ENCODE results near the gene C1orf167.
A peak's percentile ranks its signal among the peaks of the same experiment; 100 is the strongest.

The C1orf167 gene

DNA sequence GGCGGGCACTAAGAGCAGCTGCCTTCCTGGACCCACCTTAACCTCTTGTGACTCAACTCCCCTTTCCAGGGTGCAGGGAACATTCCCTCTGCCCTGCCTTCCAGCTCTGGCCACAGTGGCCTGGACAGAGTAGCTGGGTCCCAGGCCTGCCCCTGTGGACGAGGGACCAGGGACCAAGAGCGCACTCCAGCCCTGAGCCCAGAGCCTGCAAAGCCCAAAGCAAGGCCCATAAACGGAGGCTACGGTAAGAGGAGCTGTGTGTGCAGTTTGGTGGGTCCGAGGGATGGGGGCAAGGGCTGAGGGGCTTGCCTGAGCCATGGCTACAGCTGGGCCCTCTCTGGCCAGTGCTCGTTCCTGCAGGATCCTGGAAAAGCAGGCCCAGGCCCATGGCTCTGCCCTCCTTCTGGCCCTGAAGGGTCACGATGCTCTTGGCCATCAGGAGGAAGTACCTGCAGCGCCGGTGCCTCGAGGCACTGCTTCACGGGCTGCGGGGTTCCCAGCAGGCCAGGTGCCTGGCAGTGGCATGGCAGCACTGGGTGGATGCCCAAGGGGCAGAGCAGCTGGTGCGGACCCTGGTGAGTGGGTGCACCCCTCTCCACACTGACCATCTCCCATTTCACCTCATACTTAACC is 25.9 kb downstream of the C1orf167 start:
- no peak for DNase-seq

GRCh38 chr1:11788549-11789053 is 26.6 kb downstream of the C1orf167 start:
- DNase-seq, result no peak

DNA sequence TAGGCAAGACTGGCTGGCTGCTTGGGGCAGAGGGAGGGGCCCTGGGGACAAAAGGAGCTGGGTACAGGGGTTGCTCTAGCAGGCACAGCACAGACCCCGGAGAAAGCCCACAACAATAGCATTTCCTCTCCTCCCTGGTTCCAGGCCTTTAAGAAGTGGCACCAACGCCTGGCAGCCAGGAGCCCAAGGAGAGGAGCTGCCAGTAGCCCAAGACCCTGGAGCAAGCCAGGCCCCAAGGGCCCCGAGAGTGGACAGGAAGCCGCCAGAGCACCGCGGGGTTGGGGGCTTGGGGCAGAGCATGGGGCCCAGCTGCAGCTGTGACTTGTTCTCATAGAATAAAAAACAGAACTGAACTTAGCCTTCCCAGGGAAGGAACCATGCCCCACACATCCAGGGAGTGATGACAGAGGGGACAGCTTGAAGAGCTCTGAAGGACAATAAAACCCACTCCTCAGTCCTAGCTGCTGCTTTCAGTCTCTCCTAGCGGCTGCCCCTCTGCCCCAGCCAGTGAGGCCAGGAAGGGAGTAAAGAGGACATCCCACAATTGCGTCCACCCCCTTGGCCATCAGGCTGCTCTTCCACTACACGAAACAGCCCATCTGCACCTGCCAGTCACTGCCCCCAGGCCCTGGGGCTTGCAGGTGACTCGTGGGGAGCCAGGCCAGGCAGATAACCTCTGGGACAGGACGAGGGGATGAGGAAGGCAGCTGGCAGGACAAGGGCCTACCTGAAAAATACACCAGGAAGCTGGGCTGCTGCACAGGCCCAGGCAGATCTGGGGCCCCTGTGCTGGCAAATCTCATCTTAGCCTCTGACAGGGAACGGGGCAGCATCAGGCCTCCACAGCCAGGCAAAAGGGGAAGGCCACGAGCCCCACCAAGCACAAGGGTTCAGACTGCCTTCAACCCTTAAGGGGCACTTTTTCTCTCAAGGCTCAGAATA is 27.4 kb downstream of the C1orf167 start:
- DNase-seq, result no peak

- DNase-seq, result no peak
These were observed 28.3 kb downstream of the C1orf167 start for GRCh38 chr1:11790101-11790879.

DNA sequence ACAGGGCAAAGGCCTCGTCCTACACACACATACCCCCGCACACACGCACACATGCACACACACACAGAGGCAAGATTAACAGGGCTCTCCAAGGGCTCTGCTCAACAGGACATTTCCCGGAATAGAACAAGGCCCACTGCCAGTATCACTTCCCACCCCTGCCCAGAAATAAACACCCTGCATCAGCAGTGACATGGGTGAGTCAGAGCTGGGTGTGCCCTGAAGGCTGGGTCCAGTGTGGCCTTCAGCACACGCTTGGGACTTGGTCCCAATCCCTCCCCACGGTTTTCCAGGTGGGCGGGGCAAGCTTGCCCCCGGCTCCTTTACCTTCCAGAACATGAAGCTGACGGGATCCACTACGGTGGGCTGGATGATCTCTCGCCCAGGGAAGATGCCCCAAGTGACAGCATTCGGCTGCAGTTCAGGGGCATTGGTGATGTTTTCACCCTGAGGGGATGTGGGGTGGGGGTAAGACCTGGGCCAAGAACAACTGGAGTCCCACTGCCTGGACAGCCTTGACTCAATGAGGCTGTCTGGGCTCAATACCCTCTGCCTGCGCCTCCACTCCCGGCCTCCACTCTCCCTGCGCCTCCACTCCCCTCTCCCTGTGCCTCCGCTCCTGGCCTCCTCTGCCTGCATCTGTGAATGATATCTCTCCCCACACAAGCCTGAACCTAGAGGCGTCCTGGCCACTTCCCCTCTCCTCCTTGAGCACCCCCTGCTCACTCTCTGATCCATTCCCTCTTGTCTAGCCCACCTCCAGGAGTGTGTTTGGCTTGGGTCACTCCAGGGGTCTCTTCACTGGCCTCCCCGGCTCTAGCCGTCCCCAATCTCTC is 29.1 kb downstream of the C1orf167 start:
- no peak for DNase-seq

DNA sequence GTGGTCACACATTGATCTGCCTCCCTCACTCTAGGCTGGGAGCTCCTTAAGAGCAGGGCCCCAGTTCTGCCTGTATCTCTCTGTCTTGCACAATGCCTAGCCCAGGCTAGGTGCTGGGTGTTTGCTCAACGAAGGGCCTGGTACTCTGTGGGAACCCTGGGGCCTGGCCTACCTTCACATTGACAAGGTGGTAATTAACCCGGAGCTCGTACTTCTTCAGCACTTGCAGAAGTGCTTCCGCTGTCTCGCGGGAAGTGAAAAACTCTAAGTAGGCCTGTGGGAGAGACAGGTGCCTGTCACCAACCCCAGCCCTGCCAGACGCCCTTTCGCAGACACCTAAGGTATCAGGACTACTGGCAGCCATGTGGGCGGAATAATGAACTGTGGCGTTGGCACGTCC is 30.1 kb downstream of the C1orf167 start:
- no peak for DNase-seq

DNA sequence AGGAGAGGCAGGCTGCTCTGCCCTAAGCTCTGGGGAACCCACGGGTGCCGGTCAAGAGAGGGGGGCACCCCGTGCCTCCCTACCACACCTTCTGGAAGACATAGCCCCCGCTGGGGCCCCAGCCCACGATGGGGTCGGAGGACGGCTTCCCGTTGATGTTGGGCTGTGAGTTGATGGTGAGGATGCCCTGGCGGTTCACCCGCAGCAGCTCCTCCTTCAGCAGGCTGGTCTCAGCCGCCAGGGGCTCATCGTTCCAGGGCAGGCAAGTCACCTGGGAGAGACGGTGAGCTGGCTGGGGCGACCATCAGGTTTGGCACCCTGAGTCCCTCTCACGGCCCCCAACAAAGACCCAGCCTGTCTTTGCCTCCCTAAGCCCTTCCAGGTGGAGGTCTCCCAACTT is 31.8 kb downstream of the C1orf167 start:
- no peak for DNase-seq

DNA sequence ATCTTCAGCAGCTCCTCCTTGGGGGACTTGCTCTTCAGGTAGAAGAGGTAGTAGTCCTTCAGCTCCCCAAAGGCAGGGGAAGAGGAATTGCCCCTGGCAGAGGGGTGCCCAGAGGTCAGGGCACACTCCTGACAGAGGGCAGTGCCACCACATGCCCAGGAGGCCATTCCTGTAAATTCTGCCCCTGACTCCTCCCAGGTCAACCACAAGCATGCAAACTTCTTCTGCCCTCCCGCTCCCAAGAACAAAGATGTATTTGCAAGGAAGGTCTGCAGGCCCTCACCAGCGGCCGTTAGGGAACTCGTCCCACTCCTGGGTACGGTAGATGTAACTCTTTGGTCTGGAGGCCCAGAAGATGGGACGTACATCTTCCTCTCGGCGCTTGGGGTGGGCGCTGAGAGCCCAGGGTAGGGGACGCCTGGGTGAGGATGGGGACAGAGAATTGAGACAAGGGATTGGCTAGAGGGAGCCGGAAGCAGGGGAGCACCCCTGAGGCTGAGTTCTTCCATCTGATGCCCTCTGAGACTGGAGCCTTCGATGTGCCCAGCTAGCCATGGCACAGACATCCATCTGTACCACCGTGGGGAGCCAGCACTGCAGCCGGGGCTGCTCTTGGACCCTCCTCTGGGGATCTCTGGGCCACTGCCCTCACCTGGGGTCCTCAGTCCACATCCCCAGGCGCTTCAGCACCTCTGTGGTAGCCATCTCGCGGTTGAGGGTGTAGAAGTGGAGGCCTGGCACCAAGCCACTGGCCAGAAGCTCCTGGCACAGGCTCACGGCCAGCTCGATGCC is 32.6 kb downstream of the C1orf167 start:
- DNase-seq, result no peak

GRCh38 chr1:11795238-11795890 is 33.4 kb downstream of the C1orf167 start:
- DNase-seq, result no peak

DNA sequence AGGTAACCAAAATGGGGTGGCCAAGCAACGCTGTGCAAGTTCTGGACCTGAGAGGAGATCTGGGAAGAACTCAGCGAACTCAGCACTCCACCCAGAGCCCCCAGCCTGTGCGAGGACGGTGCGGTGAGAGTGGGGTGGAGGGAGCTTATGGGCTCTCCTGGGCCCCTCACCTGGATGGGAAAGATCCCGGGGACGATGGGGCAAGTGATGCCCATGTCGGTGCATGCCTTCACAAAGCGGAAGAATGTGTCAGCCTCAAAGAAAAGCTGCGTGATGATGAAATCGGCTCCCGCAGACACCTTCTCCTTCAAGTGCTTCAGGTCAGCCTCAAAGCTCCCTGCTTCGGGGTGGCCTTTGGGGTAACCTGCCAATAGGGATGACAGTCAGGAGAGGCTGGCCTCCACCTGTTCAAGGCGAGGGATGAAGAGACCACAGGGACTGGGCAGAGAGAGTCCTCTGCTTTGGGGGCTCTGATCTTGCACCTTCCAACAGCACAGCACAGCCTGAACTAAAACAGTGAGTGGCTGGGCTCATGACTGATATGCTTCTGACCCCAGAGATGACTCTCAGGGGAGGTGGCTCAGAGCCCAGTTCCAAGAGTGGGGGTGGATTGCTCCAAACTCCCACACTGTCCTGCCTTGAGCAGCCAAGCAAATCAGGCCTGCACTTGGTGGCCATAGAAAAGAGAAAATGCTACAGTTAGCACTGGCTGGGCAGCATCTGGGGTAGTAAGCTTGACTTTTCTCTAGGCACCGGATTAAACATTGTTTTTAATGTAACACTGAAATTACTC is 34.2 kb downstream of the C1orf167 start:
- DNase-seq, result no peak

DNA sequence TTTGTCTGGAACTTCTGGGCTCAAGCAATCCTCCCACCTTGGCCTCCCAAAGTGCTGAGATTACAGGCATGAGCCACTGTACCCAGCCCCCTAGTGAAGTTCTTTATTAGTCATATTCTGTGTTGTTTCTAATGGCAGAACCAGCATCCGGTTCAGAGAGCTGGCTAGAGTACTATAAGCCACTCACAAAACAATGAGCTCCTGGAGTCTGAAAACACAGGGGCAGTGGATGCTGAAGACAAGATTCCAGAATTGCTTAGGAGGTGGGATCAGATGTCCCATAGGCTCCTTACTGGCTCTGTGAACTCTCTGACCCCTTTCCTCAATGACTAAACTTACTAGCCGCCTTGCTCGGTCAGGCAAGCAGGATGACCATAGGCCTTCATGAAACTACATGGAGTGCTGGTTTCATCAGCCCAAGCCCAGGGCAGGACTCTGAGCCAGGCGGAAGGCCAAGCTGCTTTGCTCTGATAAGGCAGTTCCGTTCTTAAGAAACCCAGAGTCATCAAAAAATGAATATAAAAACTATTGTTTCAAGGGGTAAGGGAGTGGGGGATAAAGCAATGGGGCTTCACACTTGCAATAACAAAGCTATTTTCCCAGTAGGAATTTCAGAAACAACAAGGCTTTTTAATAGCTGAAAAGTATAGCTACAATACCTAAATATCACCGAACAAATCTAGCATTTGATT is 35.7 kb downstream of the C1orf167 start:
- no peak for DNase-seq

- no peak for DNase-seq
These were observed 37.1 kb downstream of the C1orf167 start for GRCh38 chr1:11799099-11799498.

- DNase-seq, result no peak
These were observed 37.9 kb downstream of the C1orf167 start for GRCh38 chr1:11799896-11800295.

- no peak for DNase-seq
These were observed 38.4 kb downstream of the C1orf167 start for GRCh38 chr1:11800391-11800755.

DNA sequence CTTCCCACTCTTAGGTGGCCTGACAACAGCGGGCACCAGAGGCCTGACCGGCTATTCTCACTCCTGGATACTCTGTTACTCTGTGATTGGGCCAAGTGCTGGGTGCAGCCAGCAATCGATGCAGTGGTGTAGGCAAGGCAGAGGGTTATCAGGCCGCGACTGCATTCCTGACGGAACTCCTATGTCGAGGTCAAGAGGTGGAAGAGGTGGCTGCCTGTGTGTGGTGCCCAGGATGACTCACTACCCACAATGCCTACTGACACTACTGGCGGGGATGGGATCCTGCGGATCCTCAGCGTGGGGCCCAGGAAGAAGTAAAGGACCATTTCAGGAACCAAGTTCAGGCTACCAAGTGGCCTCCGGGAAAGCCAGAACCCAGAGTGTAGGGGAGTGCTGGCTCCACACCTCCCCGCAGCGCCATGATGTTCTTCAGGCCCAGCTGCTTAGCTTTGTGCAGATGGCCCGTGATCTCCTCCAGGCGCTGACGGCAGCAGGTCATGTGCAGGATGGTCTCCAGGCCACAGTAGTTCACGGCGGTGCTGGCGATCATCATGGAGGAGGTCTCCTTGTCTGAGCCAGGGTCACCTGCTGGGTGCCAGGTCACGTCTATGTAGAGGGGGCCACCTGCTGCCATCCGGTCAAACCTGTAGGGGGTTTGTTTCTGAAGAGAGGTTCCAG is 38.9 kb downstream of the C1orf167 start:
- DNase-seq, result no peak

- no peak for DNase-seq
These were observed 40.6 kb downstream of the C1orf167 start for GRCh38 chr1:11802616-11802972.

- peak; percentile 60 for DNase-seq
These were observed 41.2 kb downstream of the C1orf167 start for GRCh38 chr1:11802973-11803885.
